K562 (cell line): ENCODE data around the gene PFKP. TPM values are rescaled to one million over a fixed set of nuclear protein-coding genes. Genes with fewer than 3 reads are reported as not detected.

Experiments used
- ARID1B ChIP-seq: fragments of 450-650 bp; IDR thresholded peaks from 2 replicates; pipeline ENCODE4 v1.6.1; 2016; ENCODE audit warnings: antibody characterized with exemption, mild to moderate bottlenecking, inconsistent platforms
- GTF2A2 ChIP-seq: IDR thresholded peaks from 2 replicates; pipeline ENCODE4 v1.6.1; 2016; ENCODE audit warnings: mild to moderate bottlenecking, missing genetic modification characterization, missing compliant biosample characterization
- HEY1 ChIP-seq: fragments of 250-450 bp; sonication (Bioruptor Pico); IDR thresholded peaks from 2 replicates; pipeline ENCODE4 v1.5.0; 2020; ENCODE audit warnings: mild to moderate bottlenecking, moderate library complexity, borderline replicate concordance
- MYNN ChIP-seq, 2 experiments: sonication (generic); formaldehyde crosslinking in 1 of 2; IDR thresholded peaks; 2 replicates each; pipeline versions ENCODE4 v1.5.0 to v1.6.1; 2016 to 2020; ENCODE audit warnings: antibody characterized with exemption in 1 of 2, missing genetic modification reagents in 1 of 2
- ZNF41 ChIP-seq: fragments of 250-450 bp; sonication (Bioruptor Pico); conservative IDR thresholded peaks from 2 replicates; pipeline ENCODE4 v1.4.0; 2020; ENCODE audit warnings: mild to moderate bottlenecking
- polyA plus RNA-seq, 8 experiments: library from polyadenylated mRNA; depleted of rRNA in 4 of 8; stranded (reverse) in 5 of 8; unstranded in 3 of 8; fragments of >200 nt; fragmentation: Nextera tagmentation in 2 of 8; fragmentation: Illumina TruSeq in 1 of 8; extraction: Ambion mirVana in 2 of 8; extraction: Trizol in 1 of 8; gene quantifications; 2 replicates each; pipeline versions ENCODE4 v1.2.1 to v1.2.3, GENCODE V29; 2011 to 2014; ENCODE audit warnings: inconsistent platforms in 1 of 8, missing spikeins in 1 of 8
- total RNA-seq, 7 experiments: library from RNA; depleted of rRNA in 6 of 7; stranded (reverse); fragments of >200 nt in 6 of 7; fragmentation: Illumina TruSeq in 2 of 7; extraction: Trizol in 2 of 7; gene quantifications; 2 replicates each; pipeline versions ENCODE4 v1.2.1 to v1.2.3, GENCODE V29; 2011 to 2021; ENCODE audit warnings: low replicate concordance in 1 of 7
- TF ChIP-seq, protein P1 (sequence below), 2 experiments: fragments of 450-650 bp in 1 of 2; sonication (generic) in 1 of 2; formaldehyde crosslinking in 1 of 2; IDR thresholded peaks; 2 replicates each; pipeline versions ENCODE4 v1.7.1 to v1.9.0; 2016 to 2022; ENCODE audit warnings: inconsistent platforms in 1 of 2, mild to moderate bottlenecking in 1 of 2, missing genetic modification reagents in 1 of 2

Gene PFKP
- total and polyA plus RNA-seq, 9 of the 15 experiments (the other 6 are each of a cell fraction or from before 2014, with no cell fraction given): 23.5 to 116 (median 62.1) TPM

DNA sequence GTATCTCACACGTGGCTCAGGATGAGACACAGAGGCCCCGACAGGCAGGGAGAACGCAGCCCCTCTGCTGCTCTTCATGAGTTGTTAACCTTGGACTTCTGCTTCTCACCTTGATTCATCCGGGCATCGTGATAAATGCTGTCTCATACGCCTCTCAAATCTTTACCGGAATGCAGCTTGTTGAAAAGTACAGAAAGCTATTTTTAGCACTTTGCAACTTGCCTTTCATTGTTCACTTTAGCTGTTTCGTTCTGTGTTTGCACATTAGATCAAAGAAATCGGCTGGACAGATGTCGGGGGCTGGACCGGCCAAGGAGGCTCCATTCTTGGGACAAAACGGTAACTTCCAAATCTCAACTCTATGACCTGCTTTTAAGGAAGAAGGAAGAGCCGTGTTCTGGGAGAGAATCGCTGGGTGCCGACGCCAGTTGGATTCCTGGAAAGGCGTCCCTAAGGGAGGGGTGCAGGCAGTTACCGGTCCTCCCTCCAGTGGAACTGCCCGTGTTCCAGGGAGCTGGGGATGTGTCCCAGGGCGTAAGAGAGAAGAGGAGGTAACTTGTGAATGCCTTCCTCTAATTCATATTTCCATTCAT lies 49.3 kb downstream of the PFKP start (continued):
- TF ChIP-seq, protein P1, sequence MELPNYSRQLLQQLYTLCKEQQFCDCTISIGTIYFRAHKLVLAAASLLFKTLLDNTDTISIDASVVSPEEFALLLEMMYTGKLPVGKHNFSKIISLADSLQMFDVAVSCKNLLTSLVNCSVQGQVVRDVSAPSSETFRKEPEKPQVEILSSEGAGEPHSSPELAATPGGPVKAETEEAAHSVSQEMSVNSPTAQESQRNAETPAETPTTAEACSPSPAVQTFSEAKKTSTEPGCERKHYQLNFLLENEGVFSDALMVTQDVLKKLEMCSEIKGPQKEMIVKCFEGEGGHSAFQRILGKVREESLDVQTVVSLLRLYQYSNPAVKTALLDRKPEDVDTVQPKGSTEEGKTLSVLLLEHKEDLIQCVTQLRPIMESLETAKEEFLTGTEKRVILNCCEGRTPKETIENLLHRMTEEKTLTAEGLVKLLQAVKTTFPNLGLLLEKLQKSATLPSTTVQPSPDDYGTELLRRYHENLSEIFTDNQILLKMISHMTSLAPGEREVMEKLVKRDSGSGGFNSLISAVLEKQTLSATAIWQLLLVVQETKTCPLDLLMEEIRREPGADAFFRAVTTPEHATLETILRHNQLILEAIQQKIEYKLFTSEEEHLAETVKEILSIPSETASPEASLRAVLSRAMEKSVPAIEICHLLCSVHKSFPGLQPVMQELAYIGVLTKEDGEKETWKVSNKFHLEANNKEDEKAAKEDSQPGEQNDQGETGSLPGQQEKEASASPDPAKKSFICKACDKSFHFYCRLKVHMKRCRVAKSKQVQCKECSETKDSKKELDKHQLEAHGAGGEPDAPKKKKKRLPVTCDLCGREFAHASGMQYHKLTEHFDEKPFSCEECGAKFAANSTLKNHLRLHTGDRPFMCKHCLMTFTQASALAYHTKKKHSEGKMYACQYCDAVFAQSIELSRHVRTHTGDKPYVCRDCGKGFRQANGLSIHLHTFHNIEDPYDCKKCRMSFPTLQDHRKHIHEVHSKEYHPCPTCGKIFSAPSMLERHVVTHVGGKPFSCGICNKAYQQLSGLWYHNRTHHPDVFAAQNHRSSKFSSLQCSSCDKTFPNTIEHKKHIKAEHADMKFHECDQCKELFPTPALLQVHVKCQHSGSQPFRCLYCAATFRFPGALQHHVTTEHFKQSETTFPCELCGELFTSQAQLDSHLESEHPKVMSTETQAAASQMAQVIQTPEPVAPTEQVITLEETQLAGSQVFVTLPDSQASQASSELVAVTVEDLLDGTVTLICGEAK (IDR thresholded peaks at IDR 0.05): no peak
- TF ChIP-seq, protein P1 (CRISPR knock-in tag; IDR thresholded peaks at IDR 0.05): no peak
- no peak for TF ChIP-seq HEY1 (CRISPR knock-in tag)
- no peak for TF ChIP-seq ZNF41 (CRISPR knock-in tag)
- TF ChIP-seq GTF2A2 (tag): no peak
- no peak for TF ChIP-seq ARID1B
- no peak for TF ChIP-seq MYNN (IDR thresholded peaks at IDR 0.05)
- no peak for TF ChIP-seq MYNN (CRISPR knock-in tag; IDR thresholded peaks at IDR 0.05)
